Progenitor cell of endocrine pancreas (in vitro differentiated cells): ENCODE measurements around the gene GJA3. TPM values are rescaled to one million over a fixed set of nuclear protein-coding genes. Genes with fewer than 3 reads are reported as not detected.

Experiments
- DNase-seq: peaks from one replicate; pipeline ENCODE4 v3.0.0; 2021; ENCODE audit warnings: low spot score; ENCODE audit not compliant: unreplicated experiment
- H3K27ac Mint-ChIP-seq: 2 replicates; pipeline ENCODE4 v1.8.0; 2021; ENCODE audit warnings: mild to moderate bottlenecking, moderate library complexity, mixed read lengths
- H3K27me3 Mint-ChIP-seq: 2 replicates; pipeline ENCODE4 v1.8.0; 2021; ENCODE audit warnings: mixed read lengths
- H3K36me3 Mint-ChIP-seq: 2 replicates; pipeline ENCODE4 v1.8.0; 2022; ENCODE audit warnings: mixed read lengths; ENCODE audit not compliant: insufficient read depth
- H3K4me1 Mint-ChIP-seq: 2 replicates; pipeline ENCODE4 v1.8.0; 2021; ENCODE audit warnings: low read depth, mixed read lengths
- H3K4me3 Mint-ChIP-seq: 2 replicates; pipeline ENCODE4 v1.8.0; 2021; ENCODE audit warnings: low read depth, mild to moderate bottlenecking, moderate library complexity, mixed read lengths
- H3K9me3 Mint-ChIP-seq: 2 replicates; pipeline ENCODE4 v1.8.0; 2021; ENCODE audit warnings: low read depth, mixed read lengths
- total RNA-seq: library from RNA; stranded (reverse); gene quantifications from 2 replicates; pipeline ENCODE4 v1.2.1, GENCODE V29; 2021
- TF ChIP-seq, protein P1 (sequence below): fragments of 200-600 bp; sonication (generic); IDR thresholded peaks from one replicate; pipeline ENCODE4 v1.5.0; 2021; ENCODE audit warnings: antibody characterized with exemption, mild to moderate bottlenecking; ENCODE audit not compliant: unreplicated experiment

The GJA3 gene
- total RNA-seq, 1 donor from 2014 or later: 0.12 TPM

DNA sequence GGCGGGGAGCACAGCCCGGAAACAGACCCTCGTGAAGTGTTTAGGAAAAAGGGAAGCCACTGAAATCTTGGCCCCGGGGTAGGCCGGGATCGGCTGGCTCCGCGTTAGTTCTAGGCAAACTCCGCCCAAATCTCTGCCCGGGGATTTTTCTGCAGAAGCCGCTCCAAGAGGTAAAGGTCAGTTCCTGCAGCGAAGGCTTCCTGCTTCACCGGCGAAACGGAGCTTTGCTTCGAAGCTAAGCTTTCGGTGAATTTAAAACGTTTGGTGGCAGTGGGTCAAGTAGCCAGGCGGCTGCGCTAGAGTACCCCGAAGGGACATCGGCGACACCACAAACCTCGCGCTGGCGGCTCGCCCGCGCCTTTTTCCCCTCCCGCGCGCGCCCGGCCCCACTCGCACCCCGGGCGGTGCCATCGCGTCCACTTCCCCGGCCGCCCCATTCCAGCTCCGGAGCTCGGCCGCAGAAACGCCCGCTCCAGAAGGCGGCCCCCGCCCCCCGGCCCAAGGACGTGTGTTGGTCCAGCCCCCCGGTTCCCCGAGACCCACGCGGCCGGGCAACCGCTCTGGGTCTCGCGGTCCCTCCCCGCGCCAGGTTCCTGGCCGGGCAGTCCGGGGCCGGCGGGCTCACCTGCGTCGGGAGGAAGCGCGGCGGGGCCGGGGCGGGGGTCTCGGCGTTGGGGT is 31.4 kb upstream of the GJA3 start:
- no peak overlapping the region for H3K27ac Mint-ChIP-seq
- H3K4me3 Mint-ChIP-seq: peak overlapping the region; percentile 70
- no peaks in the 10 kb centered on the region for H3K36me3 Mint-ChIP-seq
- no peaks in the 10 kb centered on the region for H3K9me3 Mint-ChIP-seq
- no peak for DNase-seq
- H3K4me1 Mint-ChIP-seq: peaks cover 11% of the 10 kb centered on the region
- TF ChIP-seq, protein P1, sequence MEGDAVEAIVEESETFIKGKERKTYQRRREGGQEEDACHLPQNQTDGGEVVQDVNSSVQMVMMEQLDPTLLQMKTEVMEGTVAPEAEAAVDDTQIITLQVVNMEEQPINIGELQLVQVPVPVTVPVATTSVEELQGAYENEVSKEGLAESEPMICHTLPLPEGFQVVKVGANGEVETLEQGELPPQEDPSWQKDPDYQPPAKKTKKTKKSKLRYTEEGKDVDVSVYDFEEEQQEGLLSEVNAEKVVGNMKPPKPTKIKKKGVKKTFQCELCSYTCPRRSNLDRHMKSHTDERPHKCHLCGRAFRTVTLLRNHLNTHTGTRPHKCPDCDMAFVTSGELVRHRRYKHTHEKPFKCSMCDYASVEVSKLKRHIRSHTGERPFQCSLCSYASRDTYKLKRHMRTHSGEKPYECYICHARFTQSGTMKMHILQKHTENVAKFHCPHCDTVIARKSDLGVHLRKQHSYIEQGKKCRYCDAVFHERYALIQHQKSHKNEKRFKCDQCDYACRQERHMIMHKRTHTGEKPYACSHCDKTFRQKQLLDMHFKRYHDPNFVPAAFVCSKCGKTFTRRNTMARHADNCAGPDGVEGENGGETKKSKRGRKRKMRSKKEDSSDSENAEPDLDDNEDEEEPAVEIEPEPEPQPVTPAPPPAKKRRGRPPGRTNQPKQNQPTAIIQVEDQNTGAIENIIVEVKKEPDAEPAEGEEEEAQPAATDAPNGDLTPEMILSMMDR: no peak
- H3K27me3 Mint-ChIP-seq: peaks cover 85% of the 10 kb centered on the region

DNA sequence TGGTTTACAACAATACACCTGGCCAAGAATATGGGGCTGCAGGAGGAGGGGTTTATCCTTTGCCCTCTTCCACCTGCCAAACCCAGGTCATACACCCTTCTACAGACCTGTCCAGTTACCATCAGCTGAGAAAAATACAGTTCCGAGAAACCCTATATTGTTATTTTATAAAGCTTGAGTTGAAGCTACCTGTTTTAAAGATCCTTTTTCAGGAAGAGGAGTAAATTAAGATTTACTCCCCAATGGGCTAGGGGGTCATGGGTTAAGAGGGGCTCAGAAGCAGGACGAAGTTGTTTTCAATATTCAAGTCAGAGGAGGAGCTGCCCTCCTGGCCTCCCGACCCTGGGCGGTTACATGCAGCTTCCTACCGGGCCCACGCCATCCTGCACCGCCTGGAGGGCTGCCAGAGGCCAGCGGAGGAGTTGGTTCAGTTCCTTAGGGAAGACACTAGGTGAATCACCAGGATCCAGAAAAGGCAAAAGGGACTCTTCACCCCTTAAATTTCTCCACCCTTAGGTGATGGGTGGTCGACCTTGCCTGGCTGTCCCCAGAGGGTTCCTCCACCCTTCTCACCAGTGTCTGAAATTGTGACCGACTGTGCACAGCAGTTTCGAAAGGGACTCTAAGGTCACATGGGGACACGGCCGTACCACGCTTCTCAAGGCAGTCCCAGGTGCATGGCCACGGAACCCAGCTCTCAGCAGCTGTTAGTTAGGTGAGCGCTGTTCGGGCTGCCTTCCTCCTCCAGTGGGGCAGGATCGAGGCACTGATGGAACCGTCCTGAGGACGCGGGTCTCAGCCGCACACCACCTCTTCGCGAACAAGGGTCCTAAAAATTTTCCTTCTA is 30.7 kb upstream of the GJA3 start:
- Mint-ChIP-seq H3K27ac (no peak overlapping the region), H3K4me3 (peak overlapping the region; percentile 70), H3K27me3 (peaks cover 80% of the 10 kb centered on the region), H3K9me3 (no peaks in the 10 kb centered on the region), H3K4me1 (peaks cover 9% of the 10 kb centered on the region), H3K36me3 (no peaks in the 10 kb centered on the region)
- TF ChIP-seq, protein P1: no peak
- no peak for DNase-seq

DNA sequence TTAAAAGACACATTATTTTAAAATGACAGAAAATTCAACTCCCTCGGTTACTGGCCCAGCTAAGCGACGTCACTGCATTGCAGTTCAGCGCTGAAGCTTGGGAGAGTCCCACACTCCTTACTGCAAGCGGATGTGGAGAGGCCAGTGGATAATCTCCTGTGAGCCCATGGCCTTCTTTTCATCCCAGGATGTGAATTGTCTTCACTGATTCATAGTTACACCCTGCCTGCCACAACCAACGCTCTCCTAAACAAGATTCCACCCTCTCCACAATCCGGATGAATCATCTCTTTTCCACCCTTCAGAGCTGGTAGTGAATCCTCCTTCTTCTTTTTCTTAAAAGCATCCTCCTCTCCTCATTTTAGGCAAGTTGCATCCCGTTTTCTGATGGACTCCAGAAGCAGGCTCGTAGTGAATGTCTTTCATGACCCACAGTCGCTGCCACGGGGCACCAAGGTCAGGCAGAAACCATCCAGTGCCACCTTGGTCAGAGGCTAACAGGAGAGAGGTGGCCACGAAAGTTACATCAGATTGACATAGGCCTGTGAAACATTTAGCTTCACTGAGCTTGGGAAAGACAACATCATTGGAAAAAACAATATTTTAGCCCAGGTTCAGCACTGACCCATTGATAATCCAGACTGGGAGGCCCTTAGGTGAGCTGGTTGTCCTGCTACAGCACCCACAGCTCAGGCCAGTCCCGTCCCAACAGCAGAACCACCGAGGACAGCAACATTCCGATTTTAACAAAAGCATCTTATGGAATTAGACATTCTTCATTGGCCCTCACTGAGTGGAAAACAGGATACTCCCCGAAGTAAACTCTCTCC is 29.8 kb upstream of the GJA3 start:
- H3K27me3 Mint-ChIP-seq: peaks cover 72% of the 10 kb centered on the region
- H3K27ac Mint-ChIP-seq: no peak overlapping the region

DNA sequence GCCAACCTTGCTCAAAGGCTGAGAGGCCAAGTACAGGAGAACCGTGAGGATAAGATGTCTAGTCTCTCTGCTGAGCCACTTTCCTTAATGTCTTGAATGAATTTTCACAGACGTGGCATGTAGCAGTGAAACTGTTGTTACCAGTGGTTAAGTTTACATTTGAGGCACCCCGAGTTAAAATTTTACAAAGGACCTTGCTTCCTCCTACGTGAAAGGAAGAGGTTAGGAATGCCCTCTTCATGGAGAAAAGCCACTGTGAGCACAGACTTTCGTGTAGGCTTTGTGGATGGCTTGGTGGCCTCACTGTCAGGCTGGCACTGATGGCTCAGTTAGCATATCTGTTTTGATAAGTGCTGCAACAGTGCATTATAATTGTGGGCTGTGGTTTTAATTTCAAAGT is 29.2 kb upstream of the GJA3 start:
- H3K27me3 Mint-ChIP-seq: peaks cover 70% of the 10 kb centered on the region
- TF ChIP-seq, protein P1: no peak
- no peaks in the 10 kb centered on the region for H3K36me3 Mint-ChIP-seq
- H3K27ac Mint-ChIP-seq: no peak overlapping the region
- H3K9me3 Mint-ChIP-seq: no peaks in the 10 kb centered on the region
- H3K4me3 Mint-ChIP-seq: no peak overlapping the region
- peaks cover 11% of the 10 kb centered on the region for H3K4me1 Mint-ChIP-seq
- no peak for DNase-seq

More for the DNA sequence above, 29.8 kb upstream of the GJA3 start:
- Mint-ChIP-seq H3K36me3 (no peaks in the 10 kb centered on the region), H3K4me3 (no peak overlapping the region), H3K9me3 (no peaks in the 10 kb centered on the region), H3K4me1 (peaks cover 9% of the 10 kb centered on the region)
- DNase-seq: no peak
- TF ChIP-seq, protein P1: no peak
